ENCODE results near the gene TBX18. TPM values are rescaled to one million over a fixed set of nuclear protein-coding genes. Genes with fewer than 3 reads are reported as not detected.

TBX18 gene
- total RNA-seq, 1 donor from 2014 or later = 9.4 TPM

DNA sequence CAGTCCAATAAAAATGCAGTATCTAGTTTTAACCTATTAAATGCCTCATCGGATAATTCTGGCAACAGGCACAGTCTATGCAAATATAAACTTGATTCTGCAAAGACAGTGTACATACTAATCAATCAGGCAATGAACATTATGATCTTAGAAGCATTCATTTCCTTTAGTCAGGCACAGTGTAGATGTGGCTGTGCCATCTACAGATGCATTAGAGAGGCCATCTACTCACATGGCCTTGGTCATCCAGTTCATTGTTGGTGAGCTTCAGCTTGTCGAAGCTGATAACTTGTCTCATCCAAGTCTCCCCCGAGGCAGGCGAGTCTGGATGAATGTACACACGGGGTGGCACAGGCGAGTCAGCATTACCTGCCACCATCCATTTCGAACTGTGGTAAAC is 7.9 kb downstream of the TBX18 start:
- H3K9me3 Mint-ChIP-seq (ENCODE audit: unreplicated experiment) = no peaks in the 10 kb centered on the region
- no peaks in the 10 kb centered on the region for H3K27me3 Mint-ChIP-seq (ENCODE audit: unreplicated experiment)
- no peak overlapping the region for H3K4me3 Mint-ChIP-seq (ENCODE audit: unreplicated experiment)
- H3K27ac Mint-ChIP-seq (ENCODE audit: unreplicated experiment) = no peak overlapping the region
- DNase-seq (ENCODE audit: low spot score) = no peak
- no peaks in the 10 kb centered on the region for H3K36me3 Mint-ChIP-seq (ENCODE audit: low read depth, unreplicated experiment)
- H3K4me1 Mint-ChIP-seq (ENCODE audit: unreplicated experiment) = no peaks in the 10 kb centered on the region
- no peak for TF ChIP-seq CTCF (IDR thresholded peaks at IDR 0.05; ENCODE audit: unreplicated experiment)

- H3K9me3 Mint-ChIP-seq (ENCODE audit: unreplicated experiment) = no peaks in the 10 kb centered on the region
- no peak overlapping the region for H3K27ac Mint-ChIP-seq (ENCODE audit: unreplicated experiment)
- no peak for TF ChIP-seq CTCF (IDR thresholded peaks at IDR 0.05; ENCODE audit: unreplicated experiment)
- no peak for DNase-seq (ENCODE audit: low spot score)
- no peak overlapping the region for H3K4me3 Mint-ChIP-seq (ENCODE audit: unreplicated experiment)
- H3K36me3 Mint-ChIP-seq (ENCODE audit: low read depth, unreplicated experiment) = no peaks in the 10 kb centered on the region
- H3K27me3 Mint-ChIP-seq (ENCODE audit: unreplicated experiment) = no peaks in the 10 kb centered on the region
- no peaks in the 10 kb centered on the region for H3K4me1 Mint-ChIP-seq (ENCODE audit: unreplicated experiment)
Measured at GRCh38 chr6:84753173-84753572, 11.2 kb downstream of the TBX18 start.

DNA sequence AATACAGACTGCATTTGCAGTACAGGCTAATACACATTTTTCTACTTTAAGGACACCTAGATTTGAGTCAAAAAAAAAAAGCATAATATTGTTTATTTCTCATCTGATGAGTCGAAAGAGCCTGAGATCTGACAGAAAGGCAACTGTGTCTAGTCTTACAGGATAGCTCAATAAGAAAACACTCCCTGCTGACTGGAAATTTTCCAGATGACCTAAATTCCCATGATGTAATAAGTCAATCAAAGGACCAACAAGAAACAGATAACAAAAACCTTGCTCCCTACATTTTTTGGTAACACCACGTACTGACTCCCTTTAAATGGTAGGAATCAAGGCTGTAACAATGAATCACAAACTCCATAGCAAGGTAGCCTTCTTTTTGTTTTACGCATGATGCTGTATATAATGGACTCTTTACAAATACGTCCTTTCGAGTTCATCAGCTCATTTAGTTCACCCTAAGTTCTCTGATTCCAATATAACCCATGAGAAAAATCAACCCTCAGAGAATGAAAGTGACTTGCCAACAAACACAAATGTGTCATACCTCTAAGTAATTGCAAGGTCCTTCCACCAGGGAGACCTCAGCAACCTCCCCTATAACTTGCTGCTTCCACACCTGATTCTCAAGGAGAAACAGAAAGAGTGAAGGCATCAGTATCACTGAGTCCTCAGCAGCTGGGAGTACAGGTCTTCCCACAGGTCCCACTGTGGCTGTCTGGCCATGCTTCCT is 12.1 kb downstream of the TBX18 start:
- DNase-seq (ENCODE audit: low spot score) = no peak
- H3K4me3 Mint-ChIP-seq (ENCODE audit: unreplicated experiment) = no peak overlapping the region
- H3K27ac Mint-ChIP-seq (ENCODE audit: unreplicated experiment) = no peak overlapping the region
- H3K36me3 Mint-ChIP-seq (ENCODE audit: low read depth, unreplicated experiment) = no peaks in the 10 kb centered on the region
- no peaks in the 10 kb centered on the region for H3K27me3 Mint-ChIP-seq (ENCODE audit: unreplicated experiment)
- no peaks in the 10 kb centered on the region for H3K9me3 Mint-ChIP-seq (ENCODE audit: unreplicated experiment)
- H3K4me1 Mint-ChIP-seq (ENCODE audit: unreplicated experiment) = no peaks in the 10 kb centered on the region
- TF ChIP-seq CTCF (IDR thresholded peaks at IDR 0.05; ENCODE audit: unreplicated experiment) = peak; percentile 18

DNA sequence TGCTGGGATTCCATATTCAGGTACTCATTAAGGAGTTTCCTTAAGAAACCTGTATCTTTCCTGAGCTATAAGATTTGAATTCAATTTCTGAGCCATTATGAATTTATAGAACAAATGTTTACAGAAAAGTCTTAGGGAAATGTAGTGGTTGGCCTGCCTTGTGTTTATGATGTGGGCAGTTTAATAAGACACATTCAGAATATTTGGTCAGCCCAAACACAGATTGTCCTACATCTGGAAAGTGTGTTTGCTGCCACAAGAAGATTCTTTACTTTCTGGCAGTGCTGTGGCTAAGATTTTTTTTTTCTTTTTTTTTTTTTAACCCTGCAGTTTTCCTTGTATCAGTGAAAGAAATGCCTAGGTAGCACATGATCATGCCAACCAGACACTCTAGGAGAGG is 15.2 kb downstream of the TBX18 start:
- H3K9me3 Mint-ChIP-seq (ENCODE audit: unreplicated experiment) = no peaks in the 10 kb centered on the region
- TF ChIP-seq CTCF (IDR thresholded peaks at IDR 0.05; ENCODE audit: unreplicated experiment) = no peak
- DNase-seq (ENCODE audit: low spot score) = no peak
- H3K27ac Mint-ChIP-seq (ENCODE audit: unreplicated experiment) = no peak overlapping the region
- H3K27me3 Mint-ChIP-seq (ENCODE audit: unreplicated experiment) = no peaks in the 10 kb centered on the region
- H3K4me3 Mint-ChIP-seq (ENCODE audit: unreplicated experiment) = no peak overlapping the region
- no peaks in the 10 kb centered on the region for H3K4me1 Mint-ChIP-seq (ENCODE audit: unreplicated experiment)
- peaks cover 3% of the 10 kb centered on the region for H3K36me3 Mint-ChIP-seq (ENCODE audit: low read depth, unreplicated experiment)

DNA sequence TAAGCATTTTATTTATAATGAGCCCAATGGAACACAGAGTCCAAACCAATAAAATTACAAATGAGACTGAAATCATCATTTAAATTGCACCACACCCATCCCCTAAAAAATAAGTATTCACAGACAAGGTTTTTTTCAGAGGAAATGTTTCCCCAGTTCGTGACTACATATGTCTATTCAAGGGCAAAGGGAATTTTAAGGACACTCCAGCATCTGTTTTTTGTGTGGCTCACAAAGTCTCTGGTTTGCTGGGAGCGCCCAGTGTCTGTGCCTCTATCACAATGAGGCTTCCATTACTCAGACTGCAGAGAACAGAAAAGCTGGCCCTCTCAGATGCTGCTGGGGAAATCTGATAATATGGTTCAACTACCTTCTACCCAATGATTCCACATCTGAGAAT is 16.0 kb downstream of the TBX18 start:
- H3K36me3 Mint-ChIP-seq (ENCODE audit: low read depth, unreplicated experiment) = peaks cover 5% of the 10 kb centered on the region
- no peaks in the 10 kb centered on the region for H3K4me1 Mint-ChIP-seq (ENCODE audit: unreplicated experiment)
- no peak overlapping the region for H3K4me3 Mint-ChIP-seq (ENCODE audit: unreplicated experiment)
- no peaks in the 10 kb centered on the region for H3K9me3 Mint-ChIP-seq (ENCODE audit: unreplicated experiment)
- H3K27me3 Mint-ChIP-seq (ENCODE audit: unreplicated experiment) = no peaks in the 10 kb centered on the region
- no peak overlapping the region for H3K27ac Mint-ChIP-seq (ENCODE audit: unreplicated experiment)
- DNase-seq (ENCODE audit: low spot score) = no peak
- TF ChIP-seq CTCF (IDR thresholded peaks at IDR 0.05; ENCODE audit: unreplicated experiment) = no peak

Data from endothelial cell (in vitro differentiated cells).